GM23338 (cell line): ENCODE measurements around the gene ASCL2. TPM values are rescaled to one million over a fixed set of nuclear protein-coding genes. Genes with fewer than 3 reads are reported as not detected.

Experiments
- ATAC-seq: fragments of 200-7000 bp; cut with Tn5 transposase; 3 replicates; pipeline ENCODE4 v1.9.1; 2020
- DNase-seq: peaks from one replicate; pipeline ENCODE4 v3.0.0-alpha.2; 2015; ENCODE audit warnings: low spot score
- H2AFZ ChIP-seq: fragments of 200-600 bp; sonication (generic); 2 replicates; pipeline ENCODE4 v1.8.0; 2016; ENCODE audit warnings: antibody characterized with exemption, mild to moderate bottlenecking, moderate library complexity
- H3F3A ChIP-seq: fragments of 200-600 bp; sonication (generic); replicated peaks from 2 replicates; pipeline ENCODE4 v1.8.0; 2017; ENCODE audit warnings: antibody characterized with exemption, mixed run types, low read depth
- H3K27ac ChIP-seq: fragments of 200-600 bp; sonication (generic); 2 replicates; pipeline ENCODE4 v1.6.1; 2016; ENCODE audit warnings: low read depth
- H3K27me3 ChIP-seq: fragments of 200-600 bp; sonication (generic); 2 replicates; pipeline ENCODE4 v1.8.0; 2016; ENCODE audit warnings: mild to moderate bottlenecking, mixed run types, moderate library complexity; ENCODE audit not compliant: insufficient read depth
- H3K36me3 ChIP-seq: fragments of 200-600 bp; sonication (generic); 2 replicates; pipeline ENCODE4 v1.8.0; 2016; ENCODE audit warnings: mild to moderate bottlenecking; ENCODE audit not compliant: insufficient read depth
- H3K4me1 ChIP-seq: fragments of 200-600 bp; sonication (generic); 2 replicates; pipeline ENCODE4 v1.8.0; 2016; ENCODE audit warnings: mild to moderate bottlenecking, moderate library complexity; ENCODE audit not compliant: insufficient read depth
- H3K4me2 ChIP-seq: fragments of 200-600 bp; sonication (generic); 2 replicates; pipeline ENCODE4 v1.7.1; 2017; ENCODE audit warnings: mixed run types
- H3K4me3 ChIP-seq: fragments of 200-600 bp; sonication (generic); 2 replicates; pipeline ENCODE4 v1.6.1; 2016; ENCODE audit warnings: mixed run types
- H3K79me2 ChIP-seq: fragments of 200-600 bp; sonication (generic); replicated peaks from 2 replicates; pipeline ENCODE4 v1.8.0; 2017; ENCODE audit warnings: mild to moderate bottlenecking; ENCODE audit not compliant: insufficient read depth
- H3K9me2 ChIP-seq: fragments of 200-600 bp; sonication (generic); 2 replicates; pipeline ENCODE4 v1.8.0; 2017; ENCODE audit not compliant: insufficient read depth
- H4K20me1 ChIP-seq: fragments of 200-600 bp; sonication (generic); replicated peaks from 2 replicates; pipeline ENCODE4 v1.8.0; 2017; ENCODE audit warnings: mild to moderate bottlenecking; ENCODE audit not compliant: insufficient read depth
- H3K27ac Mint-ChIP-seq: 2 replicates; pipeline ENCODE4 v1.8.0; 2020; ENCODE audit warnings: inconsistent platforms, mild to moderate bottlenecking, moderate library complexity, mixed read lengths
- H3K27me3 Mint-ChIP-seq: 3 replicates; pipeline ENCODE4 v1.8.0; 2022; ENCODE audit warnings: low read depth, mild to moderate bottlenecking, moderate library complexity, mixed read lengths, inconsistent platforms; ENCODE audit not compliant: insufficient read depth, poor library complexity
- H3K36me3 Mint-ChIP-seq: 3 replicates; pipeline ENCODE4 v1.8.0; 2021; ENCODE audit warnings: low read depth, mild to moderate bottlenecking, inconsistent platforms, moderate library complexity, mixed read lengths
- H3K4me1 Mint-ChIP-seq: 3 replicates; pipeline ENCODE4 v1.8.0; 2020; ENCODE audit warnings: mild to moderate bottlenecking, inconsistent platforms, mixed read lengths
- H3K4me3 Mint-ChIP-seq: 3 replicates; pipeline ENCODE4 v1.8.0; 2021; ENCODE audit warnings: moderate library complexity, mild to moderate bottlenecking, inconsistent platforms, mixed read lengths
- H3K9me3 Mint-ChIP-seq: 3 replicates; pipeline ENCODE4 v1.8.0; 2020; ENCODE audit warnings: moderate library complexity, mild to moderate bottlenecking, inconsistent platforms, mixed read lengths
- CREB1 ChIP-seq: fragments of 250-450 bp; sonication (Bioruptor Pico); IDR thresholded peaks from 2 replicates; pipeline ENCODE4 v1.5.0; 2020; ENCODE audit warnings: low read depth, mild to moderate bottlenecking, moderate library complexity
- EZH2 ChIP-seq: fragments of 200-600 bp; sonication (generic); IDR thresholded peaks from one replicate; pipeline ENCODE4 v1.8.0; 2017; ENCODE audit warnings: antibody characterized with exemption, mild to moderate bottlenecking, low read depth; ENCODE audit not compliant: unreplicated experiment
- EZH2phosphoT487 ChIP-seq: fragments of 200-600 bp; sonication (generic); IDR thresholded peaks from one replicate; pipeline ENCODE4 v1.8.1; 2018; ENCODE audit warnings: antibody characterized with exemption; ENCODE audit not compliant: unreplicated experiment
- JUNB ChIP-seq: IDR thresholded peaks from one replicate; pipeline ENCODE4 v1.6.1; 2016; ENCODE audit warnings: antibody characterized with exemption; ENCODE audit not compliant: unreplicated experiment
- NANOG ChIP-seq: IDR thresholded peaks from 2 replicates; pipeline ENCODE4 v1.6.1; 2016; ENCODE audit warnings: antibody characterized with exemption, borderline replicate concordance
- POLR2AphosphoS5 ChIP-seq: IDR thresholded peaks from 2 replicates; pipeline ENCODE4 v1.6.1; 2016; ENCODE audit warnings: antibody characterized with exemption, low read depth
- STAT1 ChIP-seq: IDR thresholded peaks from one replicate; pipeline ENCODE4 v1.6.1; 2016; ENCODE audit warnings: antibody characterized with exemption; ENCODE audit not compliant: unreplicated experiment
- ZNF114 ChIP-seq: fragments of 250-450 bp; sonication (Bioruptor Pico); IDR thresholded peaks from 2 replicates; pipeline ENCODE4 v1.5.0; 2020; ENCODE audit warnings: mild to moderate bottlenecking, moderate library complexity
- ZNF331 ChIP-seq: fragments of 250-450 bp; sonication (Bioruptor Pico); IDR thresholded peaks from 2 replicates; pipeline ENCODE4 v1.5.0; 2020; ENCODE audit warnings: low read depth, mild to moderate bottlenecking, moderate library complexity
- ZNF462 ChIP-seq: fragments of 250-450 bp; sonication (Bioruptor Pico); IDR thresholded peaks from 2 replicates; pipeline ENCODE4 v1.5.0; 2020; ENCODE audit warnings: mild to moderate bottlenecking, moderate library complexity
- polyA plus RNA-seq: library from polyadenylated mRNA; unstranded; fragments of >200 nt; fragmentation: Nextera tagmentation; extraction: Ambion mirVana; gene quantifications from 2 replicates; pipeline ENCODE4 v1.2.1, GENCODE V29; 2016
- total RNA-seq: library from RNA; depleted of rRNA; stranded (reverse); fragments of >200 nt; shearing (Covaris generic); gene quantifications from 2 replicates; pipeline ENCODE4 v1.2.3, GENCODE V29; 2014
- TF ChIP-seq, protein P1 (sequence below): IDR thresholded peaks from 2 replicates; pipeline ENCODE4 v1.6.1; 2016; ENCODE audit warnings: antibody characterized with exemption
- TF ChIP-seq, protein P2 (sequence below): IDR thresholded peaks from one replicate; pipeline ENCODE4 v1.6.1; 2018; ENCODE audit warnings: antibody characterized with exemption; ENCODE audit not compliant: unreplicated experiment
- TF ChIP-seq, protein P3 (sequence below), 2 experiments: fragments of 200-600 bp in 1 of 2; sonication (generic) in 1 of 2; conservative IDR thresholded peaks; 2 replicates each; pipeline versions ENCODE4 v1.5.1 to v1.6.1; 2016 to 2017; ENCODE audit warnings: antibody characterized with exemption in 2 of 2, low read depth in 2 of 2, mild to moderate bottlenecking in 2 of 2, moderate library complexity in 1 of 2

Gene ASCL2
- total and polyA plus RNA-seq, 2 experiments from 2014 or later, result 0.57 to 1.6 TPM

GRCh38 chr11:2287091-2287490 lies 16.7 kb upstream of the ASCL2 start:
- Histone ChIP-seq H3K79me2 (no peaks in the 10 kb centered on the region), H3K4me3 (no peak overlapping the region), H2AFZ (no peak overlapping the region), H3K9me2 (no peaks in the 10 kb centered on the region), H3K27me3 (no peaks in the 10 kb centered on the region), H4K20me1 (no peaks in the 10 kb centered on the region), H3F3A (no peaks in the 10 kb centered on the region), H3K4me1 (no peaks in the 10 kb centered on the region), H3K36me3 (no peaks in the 10 kb centered on the region), H3K4me2 (no peak overlapping the region), H3K27ac (no peak overlapping the region)
- Mint-ChIP-seq H3K27ac (no peak overlapping the region), H3K27me3 (peaks cover 22% of the 10 kb centered on the region), H3K36me3 (no peaks in the 10 kb centered on the region), H3K4me3 (no peak overlapping the region), H3K4me1 (peaks cover 9% of the 10 kb centered on the region), H3K9me3 (no peaks in the 10 kb centered on the region)
- ATAC-seq (no peak), DNase-seq (no peak)
- TF ChIP-seq JUNB (no peak), POLR2AphosphoS5 (no peak), EZH2phosphoT487 (no peak), NANOG (no peak), STAT1 (no peak), ZNF331 (no peak), EZH2 (no peak), CREB1 (CRISPR knock-in tag) (no peak), ZNF114 (CRISPR knock-in tag) (no peak), ZNF462 (CRISPR knock-in tag) (no peak)
- TF ChIP-seq, protein P1, sequence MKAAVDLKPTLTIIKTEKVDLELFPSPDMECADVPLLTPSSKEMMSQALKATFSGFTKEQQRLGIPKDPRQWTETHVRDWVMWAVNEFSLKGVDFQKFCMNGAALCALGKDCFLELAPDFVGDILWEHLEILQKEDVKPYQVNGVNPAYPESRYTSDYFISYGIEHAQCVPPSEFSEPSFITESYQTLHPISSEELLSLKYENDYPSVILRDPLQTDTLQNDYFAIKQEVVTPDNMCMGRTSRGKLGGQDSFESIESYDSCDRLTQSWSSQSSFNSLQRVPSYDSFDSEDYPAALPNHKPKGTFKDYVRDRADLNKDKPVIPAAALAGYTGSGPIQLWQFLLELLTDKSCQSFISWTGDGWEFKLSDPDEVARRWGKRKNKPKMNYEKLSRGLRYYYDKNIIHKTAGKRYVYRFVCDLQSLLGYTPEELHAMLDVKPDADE, result no peak
- TF ChIP-seq, protein P2, sequence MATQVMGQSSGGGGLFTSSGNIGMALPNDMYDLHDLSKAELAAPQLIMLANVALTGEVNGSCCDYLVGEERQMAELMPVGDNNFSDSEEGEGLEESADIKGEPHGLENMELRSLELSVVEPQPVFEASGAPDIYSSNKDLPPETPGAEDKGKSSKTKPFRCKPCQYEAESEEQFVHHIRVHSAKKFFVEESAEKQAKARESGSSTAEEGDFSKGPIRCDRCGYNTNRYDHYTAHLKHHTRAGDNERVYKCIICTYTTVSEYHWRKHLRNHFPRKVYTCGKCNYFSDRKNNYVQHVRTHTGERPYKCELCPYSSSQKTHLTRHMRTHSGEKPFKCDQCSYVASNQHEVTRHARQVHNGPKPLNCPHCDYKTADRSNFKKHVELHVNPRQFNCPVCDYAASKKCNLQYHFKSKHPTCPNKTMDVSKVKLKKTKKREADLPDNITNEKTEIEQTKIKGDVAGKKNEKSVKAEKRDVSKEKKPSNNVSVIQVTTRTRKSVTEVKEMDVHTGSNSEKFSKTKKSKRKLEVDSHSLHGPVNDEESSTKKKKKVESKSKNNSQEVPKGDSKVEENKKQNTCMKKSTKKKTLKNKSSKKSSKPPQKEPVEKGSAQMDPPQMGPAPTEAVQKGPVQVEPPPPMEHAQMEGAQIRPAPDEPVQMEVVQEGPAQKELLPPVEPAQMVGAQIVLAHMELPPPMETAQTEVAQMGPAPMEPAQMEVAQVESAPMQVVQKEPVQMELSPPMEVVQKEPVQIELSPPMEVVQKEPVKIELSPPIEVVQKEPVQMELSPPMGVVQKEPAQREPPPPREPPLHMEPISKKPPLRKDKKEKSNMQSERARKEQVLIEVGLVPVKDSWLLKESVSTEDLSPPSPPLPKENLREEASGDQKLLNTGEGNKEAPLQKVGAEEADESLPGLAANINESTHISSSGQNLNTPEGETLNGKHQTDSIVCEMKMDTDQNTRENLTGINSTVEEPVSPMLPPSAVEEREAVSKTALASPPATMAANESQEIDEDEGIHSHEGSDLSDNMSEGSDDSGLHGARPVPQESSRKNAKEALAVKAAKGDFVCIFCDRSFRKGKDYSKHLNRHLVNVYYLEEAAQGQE, result no peak
- TF ChIP-seq, protein P3, sequence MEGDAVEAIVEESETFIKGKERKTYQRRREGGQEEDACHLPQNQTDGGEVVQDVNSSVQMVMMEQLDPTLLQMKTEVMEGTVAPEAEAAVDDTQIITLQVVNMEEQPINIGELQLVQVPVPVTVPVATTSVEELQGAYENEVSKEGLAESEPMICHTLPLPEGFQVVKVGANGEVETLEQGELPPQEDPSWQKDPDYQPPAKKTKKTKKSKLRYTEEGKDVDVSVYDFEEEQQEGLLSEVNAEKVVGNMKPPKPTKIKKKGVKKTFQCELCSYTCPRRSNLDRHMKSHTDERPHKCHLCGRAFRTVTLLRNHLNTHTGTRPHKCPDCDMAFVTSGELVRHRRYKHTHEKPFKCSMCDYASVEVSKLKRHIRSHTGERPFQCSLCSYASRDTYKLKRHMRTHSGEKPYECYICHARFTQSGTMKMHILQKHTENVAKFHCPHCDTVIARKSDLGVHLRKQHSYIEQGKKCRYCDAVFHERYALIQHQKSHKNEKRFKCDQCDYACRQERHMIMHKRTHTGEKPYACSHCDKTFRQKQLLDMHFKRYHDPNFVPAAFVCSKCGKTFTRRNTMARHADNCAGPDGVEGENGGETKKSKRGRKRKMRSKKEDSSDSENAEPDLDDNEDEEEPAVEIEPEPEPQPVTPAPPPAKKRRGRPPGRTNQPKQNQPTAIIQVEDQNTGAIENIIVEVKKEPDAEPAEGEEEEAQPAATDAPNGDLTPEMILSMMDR (conservative IDR thresholded peaks at IDR 0.05; ENCODE audit: low read depth in 2 of 2), result no peak
